BJ (cell line): ENCODE data around the gene TMOD1. TPM values are rescaled to one million over a fixed set of nuclear protein-coding genes. Genes with fewer than 3 reads are reported as not detected.
"Not testable (repeated sequence)": the region's sequence is repeated elsewhere in the genome, so short reads cannot be mapped to it uniquely, and the experiment has no call there.

Experiments used
- CTCF ChIA-PET: fragments of 350-600 bp; formaldehyde crosslinking; extraction: SDS; loops from one replicate; lab custom pipeline; 2021; ENCODE audit warnings: antibody characterized with exemption, inconsistent platforms; lab: Yijun Ruan, JAX
- POLR2A ChIA-PET: fragments of 300-600 bp; sonication (Branson Sonifier 250); formaldehyde crosslinking; extraction: SDS; loops from one replicate; lab custom pipeline; 2021; ENCODE audit warnings: antibody characterized with exemption; lab: Charles Lee
- DNase-seq: peaks from one replicate; pipeline ENCODE4 v3.0.0-alpha.2; 2011; ENCODE audit warnings: low read depth
- H3K27me3 ChIP-seq: 2 replicates; pipeline ENCODE4 v1.6.0; 2011; ENCODE audit warnings: low read length; ENCODE audit not compliant: control insufficient read depth, insufficient read depth
- H3K36me3 ChIP-seq: 2 replicates; pipeline ENCODE4 v1.5.1; 2011; ENCODE audit warnings: low read length; ENCODE audit not compliant: control insufficient read depth, insufficient read depth
- H3K4me3 ChIP-seq: 2 replicates; pipeline ENCODE4 v1.5.1; 2011; ENCODE audit warnings: low read depth, mild to moderate bottlenecking, control low read depth, low read length
- CTCF ChIP-seq: IDR thresholded peaks from 2 replicates; pipeline ENCODE4 v1.5.1; 2011; ENCODE audit warnings: low read depth, mild to moderate bottlenecking, control low read depth, inconsistent platforms, low read length, moderate library complexity; ENCODE audit not compliant: insufficient read depth
- polyA plus RNA-seq: library from polyadenylated mRNA; depleted of rRNA; stranded (reverse); fragments of >200 nt; gene quantifications from 2 replicates; pipeline ENCODE4 v1.2.3, GENCODE V29; 2011

Gene TMOD1
- polyA plus RNA-seq, 1 experiment, result 0.06 TPM

- Histone ChIP-seq H3K4me3 (no peak overlapping the region), H3K27me3 (no peaks in the 10 kb centered on the region), H3K36me3 (no peaks in the 10 kb centered on the region)
- DNase-seq, result no peak
- ChIA-PET CTCF (interaction anchor here (0.6 to 2.3 kb wide), 9 partner anchors 9 to 112 kb away, joined by 3 to 9 read pairs (median 3); no protein-coding TSS in a partner anchor), POLR2A (no interaction called here)
- peak; percentile 28 for TF ChIP-seq CTCF
These were observed 14.4 kb upstream of the TMOD1 start for GRCh38 chr9:97487107-97487506.

DNA sequence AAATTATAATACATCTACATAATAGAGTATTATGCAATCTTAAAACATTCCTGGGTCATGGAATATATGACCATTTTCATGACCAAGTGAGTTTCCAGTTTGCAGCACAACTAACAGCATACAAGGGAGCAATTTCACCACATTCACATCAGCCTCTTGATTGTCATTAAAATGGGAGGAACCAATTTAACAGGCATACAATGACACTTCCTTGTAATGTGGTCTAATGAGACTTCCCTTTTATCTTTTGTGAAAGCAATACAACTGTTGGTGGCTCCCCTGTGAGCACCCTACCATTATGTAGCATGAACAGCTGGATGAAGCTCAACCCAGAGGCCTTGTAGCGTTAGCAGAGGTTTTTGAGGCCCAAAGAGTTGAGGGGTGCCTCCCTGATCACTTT, 13.6 kb upstream of the TMOD1 start:
- CTCF ChIA-PET, result interaction anchor here (2.3 kb wide), 1 partner anchor 111 kb away, joined by 9 read pairs; no protein-coding TSS in a partner anchor
- POLR2A ChIA-PET, result no interaction called here
- TF ChIP-seq CTCF, result no peak
- no peak overlapping the region for H3K4me3 ChIP-seq
- H3K36me3 ChIP-seq, result no peaks in the 10 kb centered on the region
- H3K27me3 ChIP-seq, result no peaks in the 10 kb centered on the region
- DNase-seq, result no peak

- H3K4me3 ChIP-seq, result no peak overlapping the region
- CTCF ChIA-PET, result interaction anchor here (1.0 to 1.3 kb wide), 3 partner anchors 23 to 125 kb away, joined by 3 read pairs; no protein-coding TSS in a partner anchor
- POLR2A ChIA-PET, result no interaction called here
- no peak for DNase-seq
- no peak for TF ChIP-seq CTCF
- no peaks in the 10 kb centered on the region for H3K27me3 ChIP-seq
- peaks cover 2% of the 10 kb centered on the region; the same call in 1 of the 2 replicates for H3K36me3 ChIP-seq
These were observed 10.1 kb upstream of the TMOD1 start for GRCh38 chr9:97491216-97491999.

- H3K36me3 ChIP-seq, DNase-seq, POLR2A ChIA-PET, H3K4me3 ChIP-seq: not testable (repeated sequence)
- CTCF ChIA-PET, result interaction anchor here (1.3 kb wide), 1 partner anchor 28 kb away, joined by 7 read pairs; no protein-coding TSS in a partner anchor
- peaks cover 16% of the 10 kb centered on the region for H3K27me3 ChIP-seq
These were observed 3.7 kb upstream of the TMOD1 start for GRCh38 chr9:97497558-97498375.

- H3K4me3 ChIP-seq, DNase-seq, CTCF ChIA-PET, POLR2A ChIA-PET, H3K36me3 ChIP-seq: not testable (repeated sequence)
- peaks cover 25% of the 10 kb centered on the region for H3K27me3 ChIP-seq
These were observed 2.6 kb upstream of the TMOD1 start for GRCh38 chr9:97498846-97499245.

GRCh38 chr9:97500263-97500662, 1.2 kb upstream of the TMOD1 start:
- Histone ChIP-seq H3K4me3 (no peak overlapping the region), H3K36me3 (0 out of 2 replicates have a peak, but pooled peaks cover 2% of the 10 kb centered on the region), H3K27me3 (peaks cover 33% of the 10 kb centered on the region)
- POLR2A ChIA-PET, result no interaction called here
- CTCF ChIA-PET, result interaction anchor here (1.0 to 3.9 kb wide), 4 partner anchors 9 to 113 kb away, joined by 3 to 20 read pairs (median 3); no protein-coding TSS in a partner anchor
- DNase-seq, result no peak
- TF ChIP-seq CTCF, result no peak
